SU-DHL-6 (cell line): Measurements from ENCODE around the gene TMEM190.

Experiments used
- H2AFZ ChIP-seq: fragments of 200-600 bp; sonication (generic); 2 replicates; pipeline ENCODE4 v1.6.1; 2014; ENCODE audit warnings: low read depth, mild to moderate bottlenecking, moderate library complexity, mixed read lengths, antibody characterized with exemption, low read length; ENCODE audit not compliant: severe bottlenecking
- H3F3A ChIP-seq: fragments of 200-600 bp; shearing (Covaris generic); 2 replicates; pipeline ENCODE4 v1.6.0; 2016; ENCODE audit warnings: antibody characterized with exemption, mild to moderate bottlenecking; ENCODE audit not compliant: insufficient read depth
- H3K27ac ChIP-seq: fragments of 200-600 bp; sonication (generic); 2 replicates; pipeline ENCODE4 v1.5.1; 2016; ENCODE audit warnings: low read depth, mild to moderate bottlenecking, low read length, moderate library complexity, mixed read lengths
- H3K27me3 ChIP-seq: fragments of 200-600 bp; sonication (generic), shearing (Covaris generic); 2 replicates; pipeline ENCODE4 v1.6.0; 2014; ENCODE audit warnings: mild to moderate bottlenecking, low read length
- H3K36me3 ChIP-seq: fragments of 200-600 bp; sonication (generic); 2 replicates; pipeline ENCODE4 v1.6.1; 2014; ENCODE audit warnings: mild to moderate bottlenecking, low read length, mixed read lengths
- H3K4me2 ChIP-seq: fragments of 300-600, 200-600 bp; shearing (Covaris generic), sonication (generic); 2 replicates; pipeline ENCODE4 v1.6.0; 2014; ENCODE audit warnings: low read length, low read depth, mild to moderate bottlenecking; ENCODE audit not compliant: poor library complexity, severe bottlenecking
- H3K4me3 ChIP-seq: fragments of 200-600 bp; sonication (generic); 2 replicates; pipeline ENCODE4 v1.5.1; 2014; ENCODE audit warnings: antibody characterized with exemption, low read length, mild to moderate bottlenecking, mixed read lengths; ENCODE audit not compliant: insufficient read depth, poor library complexity, severe bottlenecking
- H3K79me2 ChIP-seq: fragments of 200-600 bp; sonication (generic); 2 replicates; pipeline ENCODE4 v1.6.1; 2014; ENCODE audit warnings: mild to moderate bottlenecking, low read length, moderate library complexity; ENCODE audit not compliant: insufficient read depth
- H3K9ac ChIP-seq: fragments of 200-600 bp; sonication (generic); 2 replicates; pipeline ENCODE4 v1.7.0; 2014; ENCODE audit warnings: mild to moderate bottlenecking, low read length
- H3K9me2 ChIP-seq: fragments of 200-600 bp; sonication (generic); replicated peaks from 2 replicates; pipeline ENCODE4 v1.6.1; 2014; ENCODE audit warnings: low read length; ENCODE audit not compliant: insufficient read depth
- H3K9me3 ChIP-seq: fragments of 200-600 bp; sonication (generic); 2 replicates; pipeline ENCODE4 v1.6.1; 2014; ENCODE audit warnings: low read length, mixed read lengths; ENCODE audit not compliant: insufficient read depth
- H4K20me1 ChIP-seq: fragments of 200-600 bp; sonication (generic); 2 replicates; pipeline ENCODE4 v1.6.1; 2014; ENCODE audit warnings: low read depth, mild to moderate bottlenecking, antibody characterized with exemption, low read length, moderate library complexity, mixed read lengths
- EZH2phosphoT487 ChIP-seq: fragments of 200-600 bp; sonication (generic), shearing (Covaris generic); conservative IDR thresholded peaks from 2 replicates; pipeline ENCODE4 v1.6.1; 2018; ENCODE audit warnings: mild to moderate bottlenecking, antibody characterized with exemption, low read length, moderate library complexity, mixed read lengths
- TF ChIP-seq, protein P1 (sequence below): fragments of 200-600 bp; sonication (generic); IDR thresholded peaks from one replicate; pipeline ENCODE4 v1.5.1; 2017; ENCODE audit warnings: antibody characterized with exemption, mild to moderate bottlenecking, low read length, moderate library complexity; ENCODE audit not compliant: insufficient read depth, poor library complexity, severe bottlenecking

The TMEM190 gene

DNA sequence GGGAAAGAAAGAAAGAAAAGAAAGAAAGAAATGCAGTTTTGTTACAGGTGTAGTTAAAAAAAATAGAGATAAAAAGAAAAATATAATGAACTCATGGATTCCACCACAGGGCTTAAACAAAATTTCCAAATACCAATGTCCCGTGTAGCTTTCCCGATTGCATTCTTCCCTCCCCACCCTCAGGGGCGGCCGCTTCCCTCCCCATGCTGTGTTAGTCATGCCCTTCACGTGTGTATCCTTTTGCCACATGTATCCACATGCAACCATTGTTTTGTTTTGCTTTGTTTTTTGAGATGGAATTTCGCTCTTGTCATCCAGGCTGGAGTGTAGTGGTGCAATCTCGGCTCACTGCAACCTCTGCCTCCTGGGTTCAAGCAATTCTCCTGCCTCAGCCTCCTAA is 40.5 kb upstream of the TMEM190 start:
- Histone ChIP-seq H3K79me2 (0 out of 2 replicates have a peak, but pooled peaks cover 8% of the 10 kb centered on the region), H3K4me2 (no peak overlapping the region), H3F3A (no peaks in the 10 kb centered on the region), H4K20me1 (no peaks in the 10 kb centered on the region), H3K27me3 (no peaks in the 10 kb centered on the region), H3K9me3 (no peaks in the 10 kb centered on the region), H2AFZ (no peak overlapping the region), H3K36me3 (no peaks in the 10 kb centered on the region), H3K4me3 (no peak overlapping the region), H3K27ac (no peak overlapping the region), H3K9ac (no peak overlapping the region), H3K9me2 (no peaks in the 10 kb centered on the region)
- no peak for TF ChIP-seq EZH2phosphoT487
- TF ChIP-seq, protein P1, sequence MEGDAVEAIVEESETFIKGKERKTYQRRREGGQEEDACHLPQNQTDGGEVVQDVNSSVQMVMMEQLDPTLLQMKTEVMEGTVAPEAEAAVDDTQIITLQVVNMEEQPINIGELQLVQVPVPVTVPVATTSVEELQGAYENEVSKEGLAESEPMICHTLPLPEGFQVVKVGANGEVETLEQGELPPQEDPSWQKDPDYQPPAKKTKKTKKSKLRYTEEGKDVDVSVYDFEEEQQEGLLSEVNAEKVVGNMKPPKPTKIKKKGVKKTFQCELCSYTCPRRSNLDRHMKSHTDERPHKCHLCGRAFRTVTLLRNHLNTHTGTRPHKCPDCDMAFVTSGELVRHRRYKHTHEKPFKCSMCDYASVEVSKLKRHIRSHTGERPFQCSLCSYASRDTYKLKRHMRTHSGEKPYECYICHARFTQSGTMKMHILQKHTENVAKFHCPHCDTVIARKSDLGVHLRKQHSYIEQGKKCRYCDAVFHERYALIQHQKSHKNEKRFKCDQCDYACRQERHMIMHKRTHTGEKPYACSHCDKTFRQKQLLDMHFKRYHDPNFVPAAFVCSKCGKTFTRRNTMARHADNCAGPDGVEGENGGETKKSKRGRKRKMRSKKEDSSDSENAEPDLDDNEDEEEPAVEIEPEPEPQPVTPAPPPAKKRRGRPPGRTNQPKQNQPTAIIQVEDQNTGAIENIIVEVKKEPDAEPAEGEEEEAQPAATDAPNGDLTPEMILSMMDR, result no peak

GRCh38 chr19:55339105-55339888 is 37.3 kb upstream of the TMEM190 start, which contains the start of gene KMT5C:
KMT5C (plus strand) TSS chr19:55339876; CDS start chr19:55341937, 2,061 bp downstream.
- Histone ChIP-seq H3K27ac (peak within 1 kb of the TSS; percentile 65), H3K4me2 (peak within 1 kb of the TSS; percentile 97), H3K79me2 (0 out of 2 replicates have a peak, but pooled peaks cover 8% of the 10 kb centered on the region), H3K9ac (peak within 1 kb of the TSS; percentile 88), H3F3A (no peaks in the 10 kb centered on the region), H3K4me3 (peak within 1 kb of the TSS; percentile 87), H4K20me1 (no peaks in the 10 kb centered on the region), H3K36me3 (no peaks in the 10 kb centered on the region), H2AFZ (peak within 1 kb of the TSS; percentile 75), H3K9me3 (no peaks in the 10 kb centered on the region), H3K27me3 (no peaks in the 10 kb centered on the region), H3K9me2 (no peaks in the 10 kb centered on the region)
- TF ChIP-seq, protein P1, result no peak
- TF ChIP-seq EZH2phosphoT487, result no peak

DNA sequence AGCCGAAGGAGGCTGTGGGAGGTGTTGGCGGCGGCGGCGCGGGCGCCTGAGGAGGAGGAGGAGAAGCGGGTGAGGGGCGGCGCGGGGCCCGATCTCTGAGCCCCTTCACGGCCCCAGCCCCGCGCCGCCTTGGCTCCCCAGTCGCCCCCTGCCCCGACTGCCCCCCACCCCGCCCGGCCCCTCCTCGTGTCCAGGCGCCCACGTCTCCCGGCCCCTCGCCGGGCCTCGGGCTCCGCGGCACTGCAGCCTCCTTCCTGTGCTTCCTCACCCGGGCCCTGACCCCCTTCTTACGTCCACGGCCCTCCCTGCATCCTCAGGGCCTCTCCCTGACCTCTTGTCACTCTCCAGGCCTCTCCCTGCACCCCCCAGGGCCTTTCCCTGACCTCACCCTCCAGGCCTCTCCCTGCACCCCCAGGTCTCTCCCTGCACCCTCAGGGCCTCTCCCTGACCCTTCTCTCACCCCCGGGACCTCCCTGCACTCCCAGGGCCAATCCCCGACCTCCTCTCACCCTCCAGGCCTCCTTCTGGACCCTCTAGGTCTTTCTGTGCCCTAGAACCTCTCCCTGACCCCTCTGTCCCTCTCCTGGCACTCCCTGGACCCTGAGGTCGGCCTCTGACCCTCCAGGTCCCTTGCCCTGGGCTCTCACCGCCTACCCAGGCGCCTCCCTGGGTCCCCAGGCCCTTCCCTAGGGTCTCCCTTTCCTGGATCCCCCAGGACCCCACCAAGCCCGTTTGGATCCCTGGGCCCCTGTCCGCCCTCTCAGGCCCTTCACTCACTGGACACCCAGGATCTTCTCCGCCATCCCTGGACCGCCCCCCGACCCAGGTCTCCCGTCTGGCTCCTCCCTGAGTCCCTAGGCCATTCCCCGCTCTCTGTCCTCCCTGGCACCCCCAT is 36.5 kb upstream of the TMEM190 start:
- 0 out of 2 replicates have a peak, but pooled peaks cover 8% of the 10 kb centered on the region for H3K79me2 ChIP-seq
- H2AFZ ChIP-seq, result no peak overlapping the region
- no peaks in the 10 kb centered on the region for H3K9me3 ChIP-seq
- H3K27me3 ChIP-seq, result no peaks in the 10 kb centered on the region
- H3K9me2 ChIP-seq, result no peaks in the 10 kb centered on the region
- H3K27ac ChIP-seq, result peak overlapping the region; percentile 65
- H3K9ac ChIP-seq, result peak overlapping the region; percentile 88
- H3K4me2 ChIP-seq, result peak overlapping the region; percentile 97
- H3K36me3 ChIP-seq, result no peaks in the 10 kb centered on the region
- no peaks in the 10 kb centered on the region for H4K20me1 ChIP-seq
- H3F3A ChIP-seq, result no peaks in the 10 kb centered on the region
- TF ChIP-seq, protein P1, result no peak
- no peak for TF ChIP-seq EZH2phosphoT487
- H3K4me3 ChIP-seq, result peak overlapping the region; percentile 87
